ENCODE measurements around the gene PCDH9. TPM values are rescaled to one million over a fixed set of nuclear protein-coding genes. Genes with fewer than 3 reads are reported as not detected.

The PCDH9 gene
- total RNA-seq, 1 donor from 2014 or later = 29.7 TPM

DNA sequence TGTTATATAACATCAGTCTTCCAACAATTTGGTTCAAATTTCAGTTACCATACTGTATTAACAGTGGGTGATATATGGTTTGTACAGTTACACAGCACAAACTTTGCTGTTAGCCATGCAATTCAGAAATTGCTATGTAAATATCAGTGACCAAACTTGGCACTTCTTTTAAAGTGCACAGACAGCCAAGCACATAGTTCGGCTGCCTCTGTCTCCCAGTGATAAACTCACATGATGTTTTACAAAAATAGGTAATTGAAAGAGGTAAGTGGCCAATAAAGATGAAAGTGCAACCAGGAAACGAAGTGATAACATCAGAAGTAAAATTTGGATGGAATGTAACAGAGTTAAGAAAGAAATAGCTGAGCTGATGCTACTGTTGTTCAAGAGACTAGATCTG, 143.9 kb downstream of the PCDH9 start:
- Mint-ChIP-seq H3K4me1 (peaks cover 11% of the 10 kb centered on the region), H3K4me3 (no peak overlapping the region), H3K27ac (no peak overlapping the region), H3K9me3 (no peaks in the 10 kb centered on the region), H3K36me3 (no peaks in the 10 kb centered on the region), H3K27me3 (ENCODE audit: low read depth) (no peaks in the 10 kb centered on the region)
- no peak for TF ChIP-seq CTCF (IDR thresholded peaks at IDR 0.05; ENCODE audit: unreplicated experiment)
- no peak for DNase-seq (ENCODE audit: low spot score in 2 of 2, unreplicated experiment in 2 of 2)

GRCh38 chr13:67084066-67084465, 146.1 kb downstream of the PCDH9 start:
- no peak for DNase-seq (ENCODE audit: low spot score in 2 of 2, unreplicated experiment in 2 of 2)
- H3K9me3 Mint-ChIP-seq = no peaks in the 10 kb centered on the region
- peaks cover 11% of the 10 kb centered on the region for H3K4me1 Mint-ChIP-seq
- no peak for TF ChIP-seq CTCF (IDR thresholded peaks at IDR 0.05; ENCODE audit: unreplicated experiment)
- no peak overlapping the region for H3K4me3 Mint-ChIP-seq
- no peak overlapping the region for H3K27ac Mint-ChIP-seq
- no peaks in the 10 kb centered on the region for H3K27me3 Mint-ChIP-seq (ENCODE audit: low read depth)
- no peaks in the 10 kb centered on the region for H3K36me3 Mint-ChIP-seq

DNA sequence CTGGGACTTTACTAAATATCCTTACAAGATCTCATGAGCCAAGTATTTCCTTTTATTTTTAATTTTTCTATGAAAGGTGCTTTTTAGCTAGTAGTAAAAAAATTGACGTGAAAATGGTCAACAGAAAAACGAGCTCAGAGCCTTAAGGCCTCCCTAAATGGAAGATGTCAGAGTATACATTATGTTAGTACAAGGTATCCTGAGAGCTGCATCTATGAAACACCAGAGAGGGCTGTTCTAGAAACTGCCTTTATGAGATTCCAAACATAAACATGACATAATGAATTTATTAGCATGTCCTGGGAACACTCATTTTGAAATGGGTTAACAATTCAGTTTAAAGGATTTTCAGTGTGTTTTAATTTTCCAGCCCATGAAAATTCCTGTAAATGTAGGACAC, 146.6 kb downstream of the PCDH9 start:
- H3K4me3 Mint-ChIP-seq = no peak overlapping the region
- no peaks in the 10 kb centered on the region for H3K27me3 Mint-ChIP-seq (ENCODE audit: low read depth)
- H3K9me3 Mint-ChIP-seq = peaks cover under 1% of the 10 kb centered on the region
- peaks cover 11% of the 10 kb centered on the region for H3K4me1 Mint-ChIP-seq
- TF ChIP-seq CTCF (IDR thresholded peaks at IDR 0.05; ENCODE audit: unreplicated experiment) = no peak
- no peaks in the 10 kb centered on the region for H3K36me3 Mint-ChIP-seq
- no peak overlapping the region for H3K27ac Mint-ChIP-seq
- DNase-seq (ENCODE audit: low spot score in 2 of 2, unreplicated experiment in 2 of 2) = no peak

DNA sequence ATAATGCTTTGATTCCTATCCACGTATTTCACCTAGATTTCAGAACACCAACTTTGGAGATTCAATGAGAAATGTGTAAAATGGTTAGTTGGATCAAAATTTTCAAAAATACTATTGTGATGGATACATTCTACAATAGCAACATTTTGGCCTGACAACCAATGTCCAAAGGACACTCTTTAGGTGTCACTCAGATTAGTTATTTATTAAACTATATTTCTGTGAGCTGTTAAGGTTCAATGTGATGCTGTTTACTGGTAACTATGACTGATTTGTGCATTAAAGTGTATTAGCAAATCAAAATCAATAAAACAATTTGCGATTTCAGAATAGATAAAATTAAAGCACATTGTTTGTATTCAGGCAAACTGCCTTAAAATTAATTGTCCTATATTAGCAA, 149.8 kb downstream of the PCDH9 start:
- TF ChIP-seq CTCF (IDR thresholded peaks at IDR 0.05; ENCODE audit: unreplicated experiment) = no peak
- no peak overlapping the region for H3K4me3 Mint-ChIP-seq
- no peaks in the 10 kb centered on the region for H3K4me1 Mint-ChIP-seq
- H3K9me3 Mint-ChIP-seq = peaks cover 4% of the 10 kb centered on the region
- H3K27me3 Mint-ChIP-seq (ENCODE audit: low read depth) = no peaks in the 10 kb centered on the region
- no peak for DNase-seq (ENCODE audit: low spot score in 2 of 2, unreplicated experiment in 2 of 2)
- H3K27ac Mint-ChIP-seq = no peak overlapping the region
- H3K36me3 Mint-ChIP-seq = no peaks in the 10 kb centered on the region

DNA sequence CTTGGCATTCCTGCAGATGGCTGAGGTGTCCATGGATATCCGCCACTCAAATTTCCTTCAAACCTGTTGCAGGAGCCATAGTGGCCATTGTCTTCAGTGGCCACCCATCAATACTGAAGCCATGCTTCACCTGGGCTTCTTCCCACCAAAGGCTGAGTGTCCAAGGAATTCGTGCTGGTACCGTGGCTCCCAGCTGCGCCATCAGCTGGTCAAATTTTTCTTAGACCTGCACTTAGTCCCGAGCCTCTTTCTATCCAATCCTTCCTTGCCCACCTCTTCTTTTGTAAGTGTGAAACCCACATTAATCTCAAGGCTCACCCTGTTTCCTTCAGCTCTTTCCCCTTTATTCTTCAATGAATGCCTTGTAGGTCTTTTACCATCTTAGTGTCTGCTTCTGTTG, 152.1 kb downstream of the PCDH9 start:
- H3K4me3 Mint-ChIP-seq = no peak overlapping the region
- DNase-seq (ENCODE audit: low spot score in 2 of 2, unreplicated experiment in 2 of 2) = no peak
- H3K4me1 Mint-ChIP-seq = no peaks in the 10 kb centered on the region

More for the DNA sequence above, 152.1 kb downstream of the PCDH9 start:
- H3K9me3 Mint-ChIP-seq = peaks cover 4% of the 10 kb centered on the region
- no peaks in the 10 kb centered on the region for H3K27me3 Mint-ChIP-seq (ENCODE audit: low read depth)
- no peak overlapping the region for H3K27ac Mint-ChIP-seq
- TF ChIP-seq CTCF (IDR thresholded peaks at IDR 0.05; ENCODE audit: unreplicated experiment) = no peak
- H3K36me3 Mint-ChIP-seq = no peaks in the 10 kb centered on the region
